ENCODE data around the gene HMCN2.

HMCN2 gene

GRCh38 chr9:130294664-130295063, 29.1 kb downstream of the HMCN2 start:
- Histone ChIP-seq H3K14ac (ENCODE audit: low read length) (no peak overlapping the region), H3K79me1 (ENCODE audit: low read depth, low read length) (no peaks in the 10 kb centered on the region), H3K4me3 (ENCODE audit: low read length in 2 of 2) (no peak overlapping the region), H2BK120ac (ENCODE audit: low read depth, low read length) (no peak overlapping the region), H3K9ac (ENCODE audit: low read depth, low read length, poor library complexity) (no peak overlapping the region), H3K4me1 (ENCODE audit: control insufficient read depth in 2 of 2, insufficient read depth in 1 of 2, low read depth in 1 of 2, low read length in 2 of 2) (no peaks in the 10 kb centered on the region), H2AK5ac (ENCODE audit: low read depth, low read length) (no peak overlapping the region), H3K9me3 (replicated peaks in 1 of 2; ENCODE audit: control insufficient read depth in 2 of 2, insufficient read depth in 1 of 2, low read depth in 1 of 2, low read length in 2 of 2) (no peaks in the 10 kb centered on the region), H3K4me2 (ENCODE audit: insufficient read depth, low read length, poor library complexity, severe bottlenecking) (no peak overlapping the region), H4K91ac (ENCODE audit: low read depth, low read length, poor library complexity) (no peak overlapping the region), H3K36me3 (replicated peaks in 1 of 2; ENCODE audit: control insufficient read depth in 2 of 2, insufficient read depth in 2 of 2, low read length in 2 of 2) (no peaks in the 10 kb centered on the region), H3K4ac (ENCODE audit: low read length) (no peak overlapping the region), H3K18ac (ENCODE audit: low read length) (no peak overlapping the region), H3K27ac (replicated peaks; ENCODE audit: low read length) (no peak overlapping the region), H4K8ac (ENCODE audit: low read depth, low read length) (no peak overlapping the region), H2BK12ac (ENCODE audit: low read length) (no peak overlapping the region), H2BK5ac (ENCODE audit: low read length) (no peak overlapping the region), H2AFZ (ENCODE audit: low read length) (no peak overlapping the region), H2BK15ac (ENCODE audit: low read length) (no peak overlapping the region), H3K23ac (ENCODE audit: low read depth, low read length, poor library complexity) (no peak overlapping the region), H3K27me3 (ENCODE audit: control insufficient read depth in 3 of 3, insufficient read depth in 3 of 3, low read depth in 1 of 3, low read length in 3 of 3) (peaks cover 0 to 21% (median 0%) of the 10 kb centered on the region in 3 experiments)
- WGBS, 2 donors (ENCODE audit: extremely low coverage in 2 of 2, insufficient read length in 2 of 2, insufficient replicate concordance in 1 of 2) = no CpG with 5 or more reads among the region's 6 CpGs
- DNase-seq (ENCODE audit: low spot score) = no peak

- H2BK120ac ChIP-seq (ENCODE audit: low read depth, low read length) = no peak overlapping the region
- H3K79me1 ChIP-seq (ENCODE audit: low read depth, low read length) = no peaks in the 10 kb centered on the region
- no peak for DNase-seq (ENCODE audit: low spot score)
- H2AFZ ChIP-seq (ENCODE audit: low read length) = no peak overlapping the region
- H2BK5ac ChIP-seq (ENCODE audit: low read length) = no peak overlapping the region
- no peaks in the 10 kb centered on the region for H3K36me3 ChIP-seq (replicated peaks in 1 of 2; ENCODE audit: control insufficient read depth in 2 of 2, insufficient read depth in 2 of 2, low read length in 2 of 2)
- no peak overlapping the region for H3K18ac ChIP-seq (ENCODE audit: low read length)
- no peak overlapping the region for H3K4me3 ChIP-seq (ENCODE audit: low read length in 2 of 2)
- H3K14ac ChIP-seq (ENCODE audit: low read length) = no peak overlapping the region
- WGBS, 2 donors (ENCODE audit: extremely low coverage in 2 of 2, insufficient read length in 2 of 2, insufficient replicate concordance in 1 of 2) = no CpG with 5 or more reads among the region's 11 CpGs
- H3K4me1 ChIP-seq (ENCODE audit: control insufficient read depth in 2 of 2, insufficient read depth in 1 of 2, low read depth in 1 of 2, low read length in 2 of 2) = no peaks in the 10 kb centered on the region
- no peak overlapping the region for H3K23ac ChIP-seq (ENCODE audit: low read depth, low read length, poor library complexity)
- H3K4ac ChIP-seq (ENCODE audit: low read length) = no peak overlapping the region
- H3K27me3 ChIP-seq (ENCODE audit: control insufficient read depth in 3 of 3, insufficient read depth in 3 of 3, low read depth in 1 of 3, low read length in 3 of 3) = peaks cover 0 to 14% (median 0%) of the 10 kb centered on the region in 3 experiments
- no peak overlapping the region for H4K91ac ChIP-seq (ENCODE audit: low read depth, low read length, poor library complexity)
- no peak overlapping the region for H2BK12ac ChIP-seq (ENCODE audit: low read length)
- H4K8ac ChIP-seq (ENCODE audit: low read depth, low read length) = no peak overlapping the region
- no peaks in the 10 kb centered on the region for H3K9me3 ChIP-seq (replicated peaks in 1 of 2; ENCODE audit: control insufficient read depth in 2 of 2, insufficient read depth in 1 of 2, low read depth in 1 of 2, low read length in 2 of 2)
- H2BK15ac ChIP-seq (ENCODE audit: low read length) = no peak overlapping the region
- H2AK5ac ChIP-seq (ENCODE audit: low read depth, low read length) = no peak overlapping the region
- H3K27ac ChIP-seq (replicated peaks; ENCODE audit: low read length) = no peak overlapping the region
- H3K4me2 ChIP-seq (ENCODE audit: insufficient read depth, low read length, poor library complexity, severe bottlenecking) = no peak overlapping the region
- H3K9ac ChIP-seq (ENCODE audit: low read depth, low read length, poor library complexity) = no peak overlapping the region
Measured at GRCh38 chr9:130295431-130295830, 29.9 kb downstream of the HMCN2 start.

GRCh38 chr9:130295945-130296782, 30.6 kb downstream of the HMCN2 start:
- H4K8ac ChIP-seq (ENCODE audit: low read depth, low read length) = no peak overlapping the region
- H3K4me1 ChIP-seq (ENCODE audit: control insufficient read depth in 2 of 2, insufficient read depth in 1 of 2, low read depth in 1 of 2, low read length in 2 of 2) = no peaks in the 10 kb centered on the region
- peaks cover 0 to 18% (median 0%) of the 10 kb centered on the region in 3 experiments for H3K27me3 ChIP-seq (ENCODE audit: control insufficient read depth in 3 of 3, insufficient read depth in 3 of 3, low read depth in 1 of 3, low read length in 3 of 3)
- H2AK5ac ChIP-seq (ENCODE audit: low read depth, low read length) = no peak overlapping the region
- H3K4ac ChIP-seq (ENCODE audit: low read length) = no peak overlapping the region
- H4K91ac ChIP-seq (ENCODE audit: low read depth, low read length, poor library complexity) = no peak overlapping the region
- no peak overlapping the region for H3K27ac ChIP-seq (replicated peaks; ENCODE audit: low read length)
- H3K36me3 ChIP-seq (replicated peaks in 1 of 2; ENCODE audit: control insufficient read depth in 2 of 2, insufficient read depth in 2 of 2, low read length in 2 of 2) = no peaks in the 10 kb centered on the region
- no peak overlapping the region for H3K18ac ChIP-seq (ENCODE audit: low read length)
- no peaks in the 10 kb centered on the region for H3K9me3 ChIP-seq (replicated peaks in 1 of 2; ENCODE audit: control insufficient read depth in 2 of 2, insufficient read depth in 1 of 2, low read depth in 1 of 2, low read length in 2 of 2)
- no peak overlapping the region for H2BK5ac ChIP-seq (ENCODE audit: low read length)
- no peak overlapping the region for H3K9ac ChIP-seq (ENCODE audit: low read depth, low read length, poor library complexity)
- DNase-seq (ENCODE audit: low spot score) = no peak
- H2BK12ac ChIP-seq (ENCODE audit: low read length) = no peak overlapping the region
- no peak overlapping the region for H2BK120ac ChIP-seq (ENCODE audit: low read depth, low read length)
- no CpG with 5 or more reads among the region's 10 CpGs for WGBS, 2 donors (ENCODE audit: extremely low coverage in 2 of 2, insufficient read length in 2 of 2, insufficient replicate concordance in 1 of 2)
- no peak overlapping the region for H2AFZ ChIP-seq (ENCODE audit: low read length)
- no peaks in the 10 kb centered on the region for H3K79me1 ChIP-seq (ENCODE audit: low read depth, low read length)
- no peak overlapping the region for H3K14ac ChIP-seq (ENCODE audit: low read length)
- no peak overlapping the region for H3K23ac ChIP-seq (ENCODE audit: low read depth, low read length, poor library complexity)
- H2BK15ac ChIP-seq (ENCODE audit: low read length) = no peak overlapping the region
- H3K4me2 ChIP-seq (ENCODE audit: insufficient read depth, low read length, poor library complexity, severe bottlenecking) = no peak overlapping the region
- H3K4me3 ChIP-seq (ENCODE audit: low read length in 2 of 2) = no peak overlapping the region

- Histone ChIP-seq H3K23ac (ENCODE audit: low read depth, low read length, poor library complexity) (no peak overlapping the region), H3K27ac (replicated peaks; ENCODE audit: low read length) (no peak overlapping the region), H3K4me1 (ENCODE audit: control insufficient read depth in 2 of 2, insufficient read depth in 1 of 2, low read depth in 1 of 2, low read length in 2 of 2) (no peaks in the 10 kb centered on the region), H3K4me2 (ENCODE audit: insufficient read depth, low read length, poor library complexity, severe bottlenecking) (no peak overlapping the region), H4K91ac (ENCODE audit: low read depth, low read length, poor library complexity) (no peak overlapping the region), H2BK5ac (ENCODE audit: low read length) (no peak overlapping the region), H3K4ac (ENCODE audit: low read length) (no peak overlapping the region), H2AFZ (ENCODE audit: low read length) (no peak overlapping the region), H3K18ac (ENCODE audit: low read length) (no peak overlapping the region), H3K9me3 (replicated peaks in 1 of 2; ENCODE audit: control insufficient read depth in 2 of 2, insufficient read depth in 1 of 2, low read depth in 1 of 2, low read length in 2 of 2) (no peaks in the 10 kb centered on the region), H3K79me1 (ENCODE audit: low read depth, low read length) (no peaks in the 10 kb centered on the region), H3K14ac (ENCODE audit: low read length) (no peak overlapping the region), H3K27me3 (ENCODE audit: control insufficient read depth in 3 of 3, insufficient read depth in 3 of 3, low read depth in 1 of 3, low read length in 3 of 3) (peaks cover 0 to 18% (median 0%) of the 10 kb centered on the region in 3 experiments), H2BK120ac (ENCODE audit: low read depth, low read length) (no peak overlapping the region), H2BK12ac (ENCODE audit: low read length) (no peak overlapping the region), H2BK15ac (ENCODE audit: low read length) (no peak overlapping the region), H3K4me3 (ENCODE audit: low read length in 2 of 2) (no peak overlapping the region), H4K8ac (ENCODE audit: low read depth, low read length) (no peak overlapping the region), H2AK5ac (ENCODE audit: low read depth, low read length) (no peak overlapping the region), H3K36me3 (replicated peaks in 1 of 2; ENCODE audit: control insufficient read depth in 2 of 2, insufficient read depth in 2 of 2, low read length in 2 of 2) (no peaks in the 10 kb centered on the region), H3K9ac (ENCODE audit: low read depth, low read length, poor library complexity) (no peak overlapping the region)
- no CpG with 5 or more reads among the region's 2 CpGs for WGBS, 2 donors (ENCODE audit: extremely low coverage in 2 of 2, insufficient read length in 2 of 2, insufficient replicate concordance in 1 of 2)
- DNase-seq (ENCODE audit: low spot score) = no peak
Measured at GRCh38 chr9:130296783-130297055, 31.2 kb downstream of the HMCN2 start.
